BE2C (cell line): ENCODE data around the gene DHX16.
"Not testable (repeated sequence)": the region's sequence is repeated elsewhere in the genome, so short reads cannot be mapped to it uniquely, and the experiment has no call there.

ENCODE experiments used
- DNase-seq: peaks from one replicate; pipeline ENCODE4 v3.0.0-alpha.2; 2020
- H3K27me3 ChIP-seq: fragments of 250-450 bp; sonication (Bioruptor Pico); 2 replicates; pipeline ENCODE4 v1.5.1; 2020; ENCODE audit warnings: mild to moderate bottlenecking
- H3K36me3 ChIP-seq: fragments of 250-450 bp; sonication (Bioruptor Pico); 2 replicates; pipeline ENCODE4 v1.5.1; 2020; ENCODE audit warnings: mild to moderate bottlenecking
- H3K4me1 ChIP-seq: fragments of 250-450 bp; sonication (Bioruptor Pico); 2 replicates; pipeline ENCODE4 v1.5.1; 2020
- H3K4me3 ChIP-seq: 2 replicates; pipeline ENCODE4 v1.5.1; 2011; ENCODE audit warnings: low read depth, low read length
- H3K9me3 ChIP-seq: fragments of 250-450 bp; sonication (Bioruptor Pico); 2 replicates; pipeline ENCODE4 v1.5.1; 2020
- CTCF ChIP-seq: IDR thresholded peaks from 2 replicates; pipeline ENCODE4 v1.5.1; 2012; ENCODE audit warnings: mild to moderate bottlenecking, low read depth, low read length

DHX16 gene

GRCh38 chr6:30664994-30665767 lies 7.6 kb downstream of the DHX16 start:
- TF ChIP-seq CTCF = no peak
- Histone ChIP-seq H3K27me3 (no peaks in the 10 kb centered on the region), H3K4me3 (no peak overlapping the region), H3K36me3 (peaks cover 48% of the 10 kb centered on the region), H3K9me3 (no peaks in the 10 kb centered on the region), H3K4me1 (no peaks in the 10 kb centered on the region)
- DNase-seq = no peak

GRCh38 chr6:30657922-30658321 lies 14.9 kb downstream of the DHX16 start:
- H3K27me3 ChIP-seq, H3K4me3 ChIP-seq, H3K4me1 ChIP-seq, DNase-seq, H3K9me3 ChIP-seq: not testable (repeated sequence)
- peaks cover 79% of the 10 kb centered on the region for H3K36me3 ChIP-seq

GRCh38 chr6:30657454-30657853 lies 15.4 kb downstream of the DHX16 start:
- H3K4me3 ChIP-seq = no peak overlapping the region
- peaks cover 79% of the 10 kb centered on the region for H3K36me3 ChIP-seq
- H3K27me3 ChIP-seq = no peaks in the 10 kb centered on the region
- no peaks in the 10 kb centered on the region for H3K9me3 ChIP-seq
- DNase-seq = no peak
- H3K4me1 ChIP-seq = no peaks in the 10 kb centered on the region
- TF ChIP-seq CTCF = no peak

- DNase-seq = no peak
- Histone ChIP-seq H3K4me3 (no peak overlapping the region), H3K36me3 (peaks cover 79% of the 10 kb centered on the region), H3K4me1 (no peaks in the 10 kb centered on the region), H3K9me3 (no peaks in the 10 kb centered on the region), H3K27me3 (no peaks in the 10 kb centered on the region)
- no peak for TF ChIP-seq CTCF
Measured at GRCh38 chr6:30656513-30656912, 16.3 kb downstream of the DHX16 start.

GRCh38 chr6:30655743-30656094 lies 17.1 kb downstream of the DHX16 start:
- no peak for TF ChIP-seq CTCF
- no peak overlapping the region for H3K4me3 ChIP-seq
- H3K27me3 ChIP-seq = no peaks in the 10 kb centered on the region
- H3K9me3 ChIP-seq = no peaks in the 10 kb centered on the region
- H3K4me1 ChIP-seq = no peaks in the 10 kb centered on the region
- no peak for DNase-seq
- peaks cover 82% of the 10 kb centered on the region for H3K36me3 ChIP-seq

GRCh38 chr6:30654798-30655742 lies 17.7 kb downstream of the DHX16 start:
- Histone ChIP-seq H3K27me3 (no peaks in the 10 kb centered on the region), H3K9me3 (no peaks in the 10 kb centered on the region), H3K36me3 (peaks cover 77% of the 10 kb centered on the region), H3K4me3 (no peak overlapping the region), H3K4me1 (no peaks in the 10 kb centered on the region)
- no peak for DNase-seq
- TF ChIP-seq CTCF = no peak
